Esophagus muscularis mucosa (tissue), 4 donors: ENCODE results near the gene COL11A1. TPM values are rescaled to one million over a fixed set of nuclear protein-coding genes. Genes with fewer than 3 reads are reported as not detected.
"Not testable (repeated sequence)": the region's sequence is repeated elsewhere in the genome, so short reads cannot be mapped to it uniquely, and the experiment has no call there.

Source experiments
- DNase-seq: peaks from one replicate; pipeline ENCODE4 v3.0.0-alpha.2; 2017; ENCODE audit errors: extremely low spot score
- H3K27ac ChIP-seq, 4 donors: fragments of 200-600 bp; sonication (generic); replicated peaks in 1 of 4; 1 replicate in 3 of 4; 2 replicates in 1 of 4; pipeline ENCODE4 v1.5.1; 2016 to 2019; ENCODE audit warnings: mild to moderate bottlenecking in 1 of 4
- H3K27me3 ChIP-seq, 4 donors: fragments of 200-600 bp; sonication (generic); one replicate each; pipeline versions ENCODE4 v1.5.1 to v1.6.0; 2016 to 2019
- H3K36me3 ChIP-seq, 4 donors: fragments of 200-600 bp; sonication (generic); one replicate each; pipeline ENCODE4 v1.5.1; 2016 to 2019
- H3K4me1 ChIP-seq, 4 donors: fragments of 200-600 bp; sonication (generic); one replicate each; pipeline ENCODE4 v1.5.1; 2016 to 2019
- H3K4me3 ChIP-seq, 4 donors: fragments of 200-600 bp; sonication (generic); 1 replicate in 2 of 4; 2 replicates in 2 of 4; pipeline ENCODE4 v1.5.1; 2016 to 2019; ENCODE audit warnings: mild to moderate bottlenecking in 4 of 4, moderate library complexity in 1 of 4
- H3K9me3 ChIP-seq, 4 donors: fragments of 200-600 bp; sonication (generic); 1 replicate in 3 of 4; 2 replicates in 1 of 4; pipeline ENCODE4 v1.5.1; 2016 to 2019
- EP300 ChIP-seq: sonication (generic); formaldehyde crosslinking; IDR thresholded peaks from one replicate; pipeline ENCODE4 v1.6.1; 2017; ENCODE audit warnings: antibody characterized with exemption
- POLR2A ChIP-seq: fragments of 450-650 bp; IDR thresholded peaks from one replicate; pipeline ENCODE4 v1.6.1; 2017; ENCODE audit warnings: antibody characterized with exemption, moderate library complexity, mild to moderate bottlenecking, low read depth
- POLR2AphosphoS5 ChIP-seq, 2 donors: sonication (generic); formaldehyde crosslinking; IDR thresholded peaks; one replicate each; pipeline ENCODE4 v1.6.1; 2017; ENCODE audit warnings: antibody characterized with exemption in 2 of 2
- WGBS: methylation state at CpG from one replicate; pipeline ENCODE4 v1.1.5; 2018; 5-methylcytosine and 5-hydroxymethylcytosine counted together
- intact Hi-C: fragments of 100-400 bp; cut with DNase I; formaldehyde crosslinking; loops from one replicate; pipeline ENCODE4 v1.15.1; 2023
- total RNA-seq, 4 donors: library from RNA; depleted of rRNA; stranded (reverse); fragments of >200 nt; gene quantifications; one replicate each; pipeline versions ENCODE4 v1.1.0 to v1.2.1, GENCODE V29; 2016
- TF ChIP-seq, protein P1 (sequence below), 3 experiments: fragments of 200-600 bp in 2 of 3; fragments of 450-650 bp in 1 of 3; sonication (generic) in 2 of 3; IDR thresholded peaks; one replicate each; pipeline ENCODE4 v1.5.1; 2017 to 2019; ENCODE audit warnings: antibody characterized with exemption in 3 of 3, mild to moderate bottlenecking in 2 of 3, moderate library complexity in 1 of 3

Gene COL11A1
- total RNA-seq, 4 donors from 2014 or later, result 0.06 to 0.17 (median 0.11) TPM; not detected in 1

DNA sequence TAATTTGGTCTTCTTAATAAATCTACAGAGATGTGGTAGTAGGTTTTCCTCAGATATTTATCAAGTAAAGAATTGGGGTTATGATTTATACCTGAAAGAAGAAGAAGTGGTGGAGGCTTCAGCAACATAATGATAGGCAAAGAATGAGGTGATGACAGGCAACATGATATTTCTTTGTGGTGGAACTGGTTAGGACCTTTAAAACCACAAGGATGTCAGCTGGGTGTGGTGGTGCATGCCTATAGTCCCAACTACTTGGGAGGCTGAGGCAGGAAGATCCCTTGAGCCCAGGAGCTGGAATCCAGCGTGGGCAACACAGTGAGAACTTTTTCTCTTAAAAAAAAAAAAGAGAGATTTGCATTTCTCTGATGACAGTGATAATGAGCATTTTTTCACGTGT, 34.1 kb upstream of the COL11A1 start:
- Histone ChIP-seq H3K36me3 (no peaks in the 10 kb centered on the region), H3K4me3 (no peak overlapping the region), H3K27ac (no peak overlapping the region), H3K9me3 (no peaks in the 10 kb centered on the region), H3K27me3 (no peaks in the 10 kb centered on the region), H3K4me1 (no peaks in the 10 kb centered on the region)
- intact Hi-C loops, result no loop called here
- TF ChIP-seq POLR2A (no peak), POLR2AphosphoS5 (IDR thresholded peaks at IDR 0.05) (no peak), EP300 (no peak)
- TF ChIP-seq, protein P1, sequence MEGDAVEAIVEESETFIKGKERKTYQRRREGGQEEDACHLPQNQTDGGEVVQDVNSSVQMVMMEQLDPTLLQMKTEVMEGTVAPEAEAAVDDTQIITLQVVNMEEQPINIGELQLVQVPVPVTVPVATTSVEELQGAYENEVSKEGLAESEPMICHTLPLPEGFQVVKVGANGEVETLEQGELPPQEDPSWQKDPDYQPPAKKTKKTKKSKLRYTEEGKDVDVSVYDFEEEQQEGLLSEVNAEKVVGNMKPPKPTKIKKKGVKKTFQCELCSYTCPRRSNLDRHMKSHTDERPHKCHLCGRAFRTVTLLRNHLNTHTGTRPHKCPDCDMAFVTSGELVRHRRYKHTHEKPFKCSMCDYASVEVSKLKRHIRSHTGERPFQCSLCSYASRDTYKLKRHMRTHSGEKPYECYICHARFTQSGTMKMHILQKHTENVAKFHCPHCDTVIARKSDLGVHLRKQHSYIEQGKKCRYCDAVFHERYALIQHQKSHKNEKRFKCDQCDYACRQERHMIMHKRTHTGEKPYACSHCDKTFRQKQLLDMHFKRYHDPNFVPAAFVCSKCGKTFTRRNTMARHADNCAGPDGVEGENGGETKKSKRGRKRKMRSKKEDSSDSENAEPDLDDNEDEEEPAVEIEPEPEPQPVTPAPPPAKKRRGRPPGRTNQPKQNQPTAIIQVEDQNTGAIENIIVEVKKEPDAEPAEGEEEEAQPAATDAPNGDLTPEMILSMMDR (IDR thresholded peaks at IDR 0.05), result no peak
- no peak for DNase-seq
- WGBS, result 54% methylated on average over 2 of the region's 2 CpGs

DNA sequence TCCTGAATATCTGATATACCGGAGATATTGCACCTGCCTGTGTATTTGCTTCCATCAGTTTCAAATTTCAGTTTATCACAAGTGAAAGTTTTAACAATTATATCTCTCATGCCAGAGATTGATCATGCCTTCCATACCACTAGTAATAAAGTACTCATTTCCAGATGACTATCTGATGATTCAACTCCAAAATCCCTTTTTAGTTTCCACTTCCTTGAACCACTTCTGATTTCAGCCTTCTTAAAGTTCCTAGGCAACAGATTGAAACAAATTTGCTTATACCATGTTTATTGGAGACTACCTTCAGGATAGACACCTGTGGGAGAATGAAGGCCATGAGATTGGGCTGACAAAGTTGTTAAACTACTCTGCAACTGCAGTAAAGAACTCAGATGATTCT, 21.5 kb upstream of the COL11A1 start:
- Histone ChIP-seq H3K4me1 (no peaks in the 10 kb centered on the region), H3K27me3 (no peaks in the 10 kb centered on the region), H3K4me3 (no peak overlapping the region), H3K36me3 (no peaks in the 10 kb centered on the region), H3K9me3 (peaks cover 0 to 4% (median 0%) of the 10 kb centered on the region in 4 donors), H3K27ac (no peak overlapping the region)
- intact Hi-C loops, result no loop called here
- TF ChIP-seq POLR2AphosphoS5 (IDR thresholded peaks at IDR 0.05) (no peak), EP300 (no peak), POLR2A (no peak)
- TF ChIP-seq, protein P1 (IDR thresholded peaks at IDR 0.05), result no peak
- DNase-seq, result no peak
- WGBS, result 94% methylated on average over 1 of the region's 1 CpG

GRCh38 chr1:103129255-103129654, 20.9 kb upstream of the COL11A1 start:
- Histone ChIP-seq H3K27me3 (no peaks in the 10 kb centered on the region), H3K27ac (no peak overlapping the region), H3K9me3 (peaks cover 0 to 4% (median 0%) of the 10 kb centered on the region in 4 donors), H3K4me1 (no peaks in the 10 kb centered on the region), H3K36me3 (no peaks in the 10 kb centered on the region), H3K4me3 (no peak overlapping the region)
- DNase-seq, result no peak
- TF ChIP-seq EP300, result no peak
- TF ChIP-seq POLR2A, result no peak
- TF ChIP-seq POLR2AphosphoS5 (IDR thresholded peaks at IDR 0.05), result no peak
- TF ChIP-seq, protein P1 (IDR thresholded peaks at IDR 0.05), result no peak
- WGBS, result 86% methylated on average over 1 of the region's 1 CpG
- intact Hi-C loops, result no loop called here

DNA sequence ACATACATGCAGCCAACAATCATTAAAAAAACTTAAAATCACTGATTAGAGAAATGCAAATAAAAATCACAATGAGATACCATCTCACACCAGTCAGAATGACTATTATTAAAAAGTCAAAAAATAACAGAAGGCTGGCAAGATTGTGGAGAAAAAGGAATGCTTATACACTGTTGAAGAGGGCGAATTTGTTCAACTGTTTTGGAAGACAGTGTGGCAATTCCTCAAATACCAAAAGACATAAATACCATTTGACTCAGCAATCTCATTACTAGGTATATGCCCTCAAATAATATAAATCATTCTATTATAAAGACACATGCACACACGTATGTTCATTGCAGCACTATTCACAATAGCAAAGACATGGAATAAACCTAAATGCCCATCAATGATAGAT, 19.9 kb upstream of the COL11A1 start:
- H3K36me3 ChIP-seq, intact Hi-C loops, DNase-seq, H3K4me3 ChIP-seq, H3K9me3 ChIP-seq, H3K4me1 ChIP-seq, H3K27me3 ChIP-seq, H3K27ac ChIP-seq: not testable (repeated sequence)
- WGBS, result 84% methylated on average over 2 of the region's 2 CpGs

DNA sequence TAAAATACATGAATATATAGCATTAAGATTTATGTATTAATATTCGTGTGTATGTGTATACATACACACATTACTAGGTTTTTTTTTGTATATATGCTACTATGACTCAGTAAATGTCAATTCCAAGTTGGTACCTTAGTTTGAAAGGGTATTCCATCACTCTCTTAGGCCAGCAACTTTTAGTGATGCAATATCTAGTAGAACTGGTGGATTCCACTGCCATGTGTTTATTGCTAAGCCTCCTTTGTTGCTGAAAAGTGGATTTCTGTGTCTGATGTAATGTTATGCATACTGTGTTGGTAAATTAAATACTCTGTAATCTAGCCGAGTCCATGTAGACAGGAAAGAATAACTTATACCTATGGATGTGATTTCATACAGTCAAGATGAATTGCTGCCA, 16.9 kb upstream of the COL11A1 start:
- Histone ChIP-seq H3K27me3 (no peaks in the 10 kb centered on the region), H3K27ac (no peak overlapping the region), H3K36me3 (no peaks in the 10 kb centered on the region), H3K4me3 (no peak overlapping the region), H3K9me3 (no peaks in the 10 kb centered on the region), H3K4me1 (no peaks in the 10 kb centered on the region)
- DNase-seq, result no peak
- 79% methylated on average over 2 of the region's 2 CpGs for WGBS
- no peak for TF ChIP-seq POLR2A
- TF ChIP-seq, protein P1 (IDR thresholded peaks at IDR 0.05), result no peak
- no peak for TF ChIP-seq EP300
- TF ChIP-seq POLR2AphosphoS5 (IDR thresholded peaks at IDR 0.05), result no peak
- intact Hi-C loops, result no loop called here
